HS-5 (cell line): Measurements from ENCODE around the gene ARHGAP26.

Source experiments
- DNase-seq: peaks from one replicate; pipeline ENCODE4 v3.0.0-alpha.2; 2012; ENCODE audit warnings: low read depth

The ARHGAP26 gene

GRCh38 chr5:143119881-143120341, 349.7 kb downstream of the ARHGAP26 start:
- DNase-seq: no peak

GRCh38 chr5:143120460-143121134, 350.4 kb downstream of the ARHGAP26 start:
- DNase-seq: no peak

- DNase-seq: no peak
Observed at GRCh38 chr5:143121135-143121475, 350.9 kb downstream of the ARHGAP26 start.

DNA sequence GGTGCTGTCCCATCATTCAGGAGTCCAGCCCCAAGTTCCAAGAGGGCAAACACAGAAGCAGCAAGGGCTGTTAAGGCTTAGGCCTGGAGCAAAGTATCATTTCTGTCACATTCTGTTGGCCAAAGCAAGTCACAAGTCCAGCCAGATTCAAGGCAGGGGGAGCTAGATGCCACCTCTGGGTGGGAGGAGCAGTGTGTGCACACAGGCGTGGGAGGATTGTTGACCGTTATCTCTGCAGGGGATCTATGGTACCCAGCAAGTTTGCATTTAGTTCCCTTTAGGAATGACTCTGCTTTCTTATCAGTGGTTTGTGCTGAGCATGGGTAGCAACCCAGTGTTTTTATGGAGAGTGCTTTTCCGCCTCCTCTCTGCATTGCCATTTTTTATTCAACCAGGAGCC, 354.4 kb downstream of the ARHGAP26 start:
- DNase-seq: no peak

- no peak for DNase-seq
Observed at GRCh38 chr5:143126174-143127019, 356.2 kb downstream of the ARHGAP26 start.

- no peak for DNase-seq
Observed at GRCh38 chr5:143128412-143129071, 358.4 kb downstream of the ARHGAP26 start.

- DNase-seq: no peak
Observed at GRCh38 chr5:143129203-143129602, 359.0 kb downstream of the ARHGAP26 start.

- no peak for DNase-seq
Observed at GRCh38 chr5:143129910-143130612, 359.9 kb downstream of the ARHGAP26 start.

DNA sequence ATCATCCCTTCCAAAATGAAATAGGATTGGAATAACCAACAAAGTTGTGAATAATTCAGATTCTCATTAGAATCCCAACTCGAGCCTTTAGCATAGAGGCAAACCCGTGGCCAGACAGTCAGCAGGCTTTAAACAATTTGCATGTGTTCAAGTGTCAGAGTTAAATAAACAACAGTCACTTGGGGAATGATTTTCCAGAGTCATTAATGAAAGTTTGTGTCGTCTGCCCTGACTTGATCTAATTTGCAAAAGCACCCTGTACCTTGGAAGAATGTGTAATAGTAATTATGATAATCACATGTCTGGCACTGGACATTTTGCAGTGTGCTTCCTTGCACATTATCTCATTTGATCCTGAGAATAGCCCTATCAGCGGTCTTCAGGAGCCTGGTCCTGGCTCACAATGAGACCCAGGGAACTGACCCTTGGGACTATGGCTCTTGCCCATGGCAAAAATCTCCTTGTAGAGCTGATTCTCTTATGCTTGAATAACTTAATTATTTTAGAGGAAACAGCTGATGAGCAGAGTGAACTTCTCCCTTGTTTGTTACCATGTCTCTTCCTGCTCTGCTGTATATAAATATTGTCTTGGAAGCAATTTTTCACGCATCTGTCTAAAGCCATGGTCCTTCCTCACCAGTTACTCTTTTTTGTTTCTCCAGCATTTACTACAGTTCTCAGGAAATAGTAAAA, 360.6 kb downstream of the ARHGAP26 start:
- no peak for DNase-seq

DNA sequence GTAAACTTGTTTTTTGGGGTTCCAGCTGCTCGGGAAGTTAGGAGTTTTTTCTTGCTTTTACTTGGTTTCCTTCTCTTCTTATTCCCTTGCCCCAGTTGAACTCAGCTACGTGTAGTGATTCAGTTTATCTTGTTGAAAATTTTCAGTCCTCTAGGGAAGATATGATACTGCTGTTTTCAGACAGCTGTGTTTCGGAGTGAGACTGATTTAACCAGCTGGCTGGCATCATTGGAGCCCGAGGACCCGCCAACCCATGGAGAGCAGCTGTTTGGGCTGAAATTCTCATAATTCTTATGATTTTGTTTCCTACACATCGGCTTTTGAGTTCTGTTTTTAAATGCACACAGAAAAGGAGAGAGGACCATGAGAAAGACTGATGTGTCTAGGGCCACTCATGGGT, 361.8 kb downstream of the ARHGAP26 start:
- DNase-seq: no peak

- no peak for DNase-seq
Observed at GRCh38 chr5:143132739-143133138, 362.6 kb downstream of the ARHGAP26 start.

DNA sequence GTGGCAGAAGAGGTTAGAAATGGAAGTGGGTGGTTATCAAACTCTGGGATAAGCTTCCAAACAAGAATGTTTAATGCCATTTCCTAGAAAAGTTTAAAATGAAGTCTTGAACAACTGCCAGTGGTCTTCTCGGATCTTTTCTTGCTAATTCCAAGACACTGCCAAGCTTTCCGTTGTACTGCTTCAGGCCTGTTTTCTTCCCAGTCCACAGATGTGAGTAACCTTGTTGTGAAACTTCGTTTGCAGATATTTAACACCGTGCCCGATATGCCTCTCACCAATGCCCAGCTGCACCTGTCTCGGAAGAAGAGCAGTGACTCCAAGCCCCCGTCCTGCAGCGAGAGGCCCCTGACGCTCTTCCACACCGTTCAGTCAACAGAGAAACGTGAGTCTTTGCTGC, 363.5 kb downstream of the ARHGAP26 start:
- DNase-seq: no peak

- DNase-seq: no peak
Observed at GRCh38 chr5:143134269-143134668, 364.1 kb downstream of the ARHGAP26 start.

GRCh38 chr5:143134900-143135299, 364.7 kb downstream of the ARHGAP26 start:
- no peak for DNase-seq

DNA sequence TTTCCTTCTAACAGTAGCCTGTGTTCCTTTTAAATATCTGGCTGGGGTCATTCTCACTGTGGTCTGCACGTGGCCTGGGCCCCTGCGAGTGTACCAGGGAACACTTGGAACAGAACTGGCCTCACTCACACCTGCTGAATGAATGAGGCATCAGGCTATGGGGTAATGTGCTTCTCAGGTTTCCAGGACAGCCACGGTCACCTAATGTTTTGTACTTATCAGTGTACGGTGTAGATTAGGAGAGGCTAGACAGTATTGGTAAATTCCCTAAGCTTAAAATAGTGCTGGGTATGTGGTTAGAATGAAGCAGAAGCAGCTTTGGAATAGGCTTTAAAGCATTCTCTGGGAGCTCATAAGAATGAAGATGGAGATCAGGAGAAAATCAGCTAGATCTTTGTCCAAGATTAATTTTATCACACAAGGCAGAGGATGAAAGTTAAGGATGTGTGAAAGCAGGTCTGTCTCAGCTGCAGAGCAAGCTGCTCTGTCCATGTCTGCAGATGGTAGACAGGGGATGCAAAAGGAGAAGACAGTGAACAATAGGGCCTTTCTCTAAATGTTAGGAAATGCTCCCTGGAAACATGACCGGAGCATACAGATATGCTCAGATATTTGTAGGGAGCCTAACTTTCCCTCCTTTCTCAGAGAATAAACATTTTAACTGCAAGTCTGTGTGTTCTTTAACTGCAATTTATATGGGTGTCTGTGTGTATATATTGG, 365.8 kb downstream of the ARHGAP26 start:
- DNase-seq: no peak

GRCh38 chr5:143138839-143139238, 368.7 kb downstream of the ARHGAP26 start:
- DNase-seq: no peak

DNA sequence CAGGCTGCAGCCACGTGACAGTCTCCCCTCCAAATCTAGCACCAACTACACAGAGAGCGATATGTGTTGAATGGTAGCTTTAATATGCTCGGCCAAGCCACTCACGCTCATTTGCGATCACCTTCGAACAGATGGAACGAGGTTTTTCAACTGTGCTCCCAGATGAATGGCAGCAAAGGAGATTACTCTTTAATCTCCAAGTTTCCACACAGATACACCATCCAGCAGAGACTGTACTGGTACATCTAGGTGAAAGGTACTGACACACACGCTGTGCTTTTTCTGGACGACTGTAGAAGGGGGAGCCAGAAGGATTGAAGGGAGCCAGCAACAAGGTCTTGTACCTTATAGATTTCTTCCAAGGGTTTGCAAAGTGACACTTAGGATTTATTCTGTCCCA, 369.4 kb downstream of the ARHGAP26 start:
- no peak for DNase-seq

GRCh38 chr5:143140492-143141203, 370.5 kb downstream of the ARHGAP26 start:
- no peak for DNase-seq

DNA sequence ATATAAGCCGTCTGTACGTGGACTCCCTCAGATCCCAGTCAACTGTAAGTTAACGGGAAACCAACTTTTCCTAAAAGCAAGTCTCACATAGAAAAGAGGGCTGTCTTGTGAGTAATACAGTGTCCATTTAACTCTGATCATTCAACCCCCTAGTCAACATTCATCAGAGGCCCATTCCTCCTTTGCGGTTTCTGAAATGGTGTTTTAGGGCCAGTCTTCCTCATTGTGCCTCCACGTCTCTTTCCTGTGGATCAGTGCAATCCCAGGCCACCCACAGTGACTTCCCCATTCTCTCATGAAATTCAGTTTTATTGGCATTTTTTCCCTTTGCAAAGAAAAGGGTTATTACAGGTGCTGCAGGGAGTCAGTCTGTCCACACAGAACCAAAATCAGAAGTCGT, 371.5 kb downstream of the ARHGAP26 start:
- no peak for DNase-seq
